HepG2 (cell line): Measurements from ENCODE around the gene ST14. TPM values are rescaled to one million over a fixed set of nuclear protein-coding genes. Genes with fewer than 3 reads are reported as not detected.

ENCODE experiments used
- ATAC-seq: fragments of 200-7000 bp; cut with Tn5 transposase; 3 replicates; pipeline ENCODE4 v1.9.1; 2020; ENCODE audit warnings: mild to moderate bottlenecking, moderate library complexity
- BruUV-seq: library from RNA; stranded (reverse); fragments of 400-500 nt; replicated peaks from 2 replicates; lab custom pipeline; 2021; lab: Mats Ljungman, UMichigan
- CTCF ChIA-PET: fragments of 300-600 bp; formaldehyde crosslinking; extraction: SDS; loops from one replicate; lab custom pipeline; 2021; ENCODE audit warnings: low total read pairs, inconsistent platforms, low intra/inter-chr PET ratio; lab: Yijun Ruan, JAX
- POLR2A ChIA-PET: fragments of 350-600 bp; sonication (Branson Sonifier 250); formaldehyde crosslinking; loops from one replicate; lab custom pipeline; 2020; ENCODE audit warnings: antibody characterized with exemption, inconsistent platforms; lab: Yijun Ruan, JAX
- DNase-seq: peaks from one replicate; pipeline ENCODE4 v3.0.0-alpha.2; 2015; ENCODE audit warnings: low spot score
- FAIRE-seq: peaks from 3 replicates; lab custom pipeline; 2011; peaks lifted over from hg19 to GRCh38; lab: Jason Lieb, UNC
- H2AFZ ChIP-seq: one replicate; pipeline ENCODE4 v1.6.1; 2011; ENCODE audit warnings: low read length, inconsistent platforms
- H3K27ac ChIP-seq: fragments of 300-600 bp; 3 replicates; pipeline ENCODE4 v1.8.0; 2011; ENCODE audit warnings: mixed run types, mild to moderate bottlenecking, mixed read lengths, low read length, inconsistent platforms; ENCODE audit not compliant: insufficient read depth; ENCODE audit errors: extremely low read length
- H3K27me3 ChIP-seq, 2 experiments: fragments of 200-600 bp in 1 of 2; 2 replicates in 1 of 2; 3 replicates in 1 of 2; pipeline versions ENCODE4 v1.6.0 to v1.8.0; 2011; ENCODE audit warnings: low read length in 2 of 2, mild to moderate bottlenecking in 2 of 2, moderate library complexity in 2 of 2, inconsistent platforms in 1 of 2; ENCODE audit not compliant: insufficient read depth in 2 of 2, control insufficient read depth in 1 of 2
- H3K36me3 ChIP-seq, 2 experiments: fragments of 200-600 bp in 1 of 2; replicated peaks in 1 of 2; 2 replicates in 1 of 2; 3 replicates in 1 of 2; pipeline versions ENCODE4 v1.5.1 to v1.8.0; 2011; ENCODE audit warnings: low read length in 2 of 2, inconsistent platforms in 1 of 2; ENCODE audit not compliant: insufficient read depth in 2 of 2, control insufficient read depth in 1 of 2
- H3K4me1 ChIP-seq: 2 replicates; pipeline ENCODE4 v1.5.1; 2012; ENCODE audit warnings: low read length, inconsistent platforms; ENCODE audit not compliant: insufficient read depth
- H3K4me2 ChIP-seq: 2 replicates; pipeline ENCODE4 v1.6.0; 2011; ENCODE audit warnings: low read depth, low read length, inconsistent platforms
- H3K4me3 ChIP-seq, 3 experiments: fragments of 200-600 bp in 1 of 3; sonication (generic), shearing (Covaris generic) in 1 of 3; replicated peaks in 1 of 3; 2 replicates each; pipeline ENCODE4 v1.5.1; 2011 to 2016; ENCODE audit warnings: low read length in 3 of 3, inconsistent platforms in 2 of 3, low read depth in 2 of 3, mild to moderate bottlenecking in 2 of 3, control low read depth in 1 of 3, mixed read lengths in 1 of 3; ENCODE audit not compliant: insufficient read depth in 1 of 3
- H3K79me2 ChIP-seq: one replicate; pipeline ENCODE4 v1.6.1; 2011; ENCODE audit warnings: low read length, inconsistent platforms; ENCODE audit not compliant: insufficient read depth
- H3K9ac ChIP-seq: 2 replicates; pipeline ENCODE4 v1.6.0; 2011; ENCODE audit warnings: mild to moderate bottlenecking, low read depth, low read length, inconsistent platforms; ENCODE audit not compliant: insufficient read depth
- H3K9me3 ChIP-seq: 2 replicates; pipeline ENCODE4 v1.5.1; 2012; ENCODE audit warnings: mild to moderate bottlenecking, low read length
- H4K20me1 ChIP-seq: 2 replicates; pipeline ENCODE4 v1.6.0; 2011; ENCODE audit warnings: inconsistent platforms, mild to moderate bottlenecking, low read length, moderate library complexity; ENCODE audit not compliant: insufficient read depth
- KDM2A ChIP-seq: sonication (generic); formaldehyde crosslinking; IDR thresholded peaks from 2 replicates; pipeline ENCODE4 v1.4.0; 2020; ENCODE audit warnings: low read depth, missing genetic modification reagents, borderline replicate concordance
- KLF11 ChIP-seq: IDR thresholded peaks from 2 replicates; pipeline ENCODE4 v1.6.1; 2016; ENCODE audit warnings: missing compliant biosample characterization
- NCOA1 ChIP-seq: sonication (generic); formaldehyde crosslinking; IDR thresholded peaks from 2 replicates; pipeline ENCODE4 v1.9.0; 2021; ENCODE audit warnings: missing genetic modification reagents
- NRL ChIP-seq: sonication (generic); formaldehyde crosslinking; IDR thresholded peaks from 2 replicates; pipeline ENCODE4 v1.5.0; 2020; ENCODE audit warnings: missing genetic modification reagents, mild to moderate bottlenecking, moderate library complexity, borderline replicate concordance
- PRPF4 ChIP-seq: fragments of 200-400 bp; formaldehyde crosslinking; IDR thresholded peaks from 2 replicates; pipeline ENCODE4 v1.6.1; 2016; ENCODE audit warnings: low read length, low read depth; ENCODE audit not compliant: poor library complexity, severe bottlenecking
- SUZ12 ChIP-seq: fragments of 150-350 bp; IDR thresholded peaks from 2 replicates; pipeline ENCODE4 v1.6.1; 2014; ENCODE audit warnings: low read depth, low read length
- ZHX1 ChIP-seq: sonication (generic); formaldehyde crosslinking; IDR thresholded peaks from 2 replicates; pipeline ENCODE4 v1.8.1; 2022; ENCODE audit warnings: low read depth, mild to moderate bottlenecking, missing genetic modification reagents
- ZNF460 ChIP-seq: sonication (generic); formaldehyde crosslinking; IDR thresholded peaks from 2 replicates; pipeline ENCODE4 v1.5.1; 2020; ENCODE audit warnings: missing genetic modification reagents, mild to moderate bottlenecking, borderline replicate concordance
- ZNF563 ChIP-seq: sonication (generic); formaldehyde crosslinking; IDR thresholded peaks from 2 replicates; pipeline ENCODE4 v1.8.0; 2022; ENCODE audit warnings: mild to moderate bottlenecking, moderate library complexity, missing genetic modification reagents
- ZNF639 ChIP-seq: conservative IDR thresholded peaks from 2 replicates; pipeline ENCODE4 v1.6.1; 2018; ENCODE audit warnings: missing genetic modification reagents
- ZNF747 ChIP-seq: sonication (generic); formaldehyde crosslinking; IDR thresholded peaks from 2 replicates; pipeline ENCODE4 v1.8.1; 2023; ENCODE audit warnings: missing genetic modification reagents, mild to moderate bottlenecking, borderline replicate concordance
- WGBS: methylation state at CpG from one replicate; pipeline ENCODE4 v1.1.6; 2017; ENCODE audit warnings: low lambda C conversion rate; 5-methylcytosine and 5-hydroxymethylcytosine counted together
- in situ Hi-C: cut with HindIII; loops from 2 replicates; pipeline ENCODE4 v1.10.0; 2017; ENCODE audit warnings: low pct_unique_long_range_greater_than_20kb; ENCODE audit not compliant: extremely low pct_ligation_motif_present
- intact Hi-C: fragments of 100-400 bp; cut with micrococcal nuclease; formaldehyde crosslinking; loops from one replicate; pipeline ENCODE4 v1.10.0; 2022; ENCODE audit not compliant: unreplicated experiment
- polyA plus RNA-seq, 8 experiments: library from polyadenylated mRNA; depleted of rRNA in 3 of 8; stranded (reverse) in 7 of 8; unstranded in 1 of 8; fragments of >200 nt; fragmentation: Illumina TruSeq in 4 of 8; extraction: Trizol in 4 of 8; gene quantifications; 2 replicates each; pipeline versions ENCODE4 v1.2.1 to v1.2.3, GENCODE V29; 2011 to 2016; ENCODE audit warnings: low read depth in 4 of 8, missing spikeins in 1 of 8, mixed read lengths in 1 of 8; ENCODE audit not compliant: insufficient read depth in 1 of 8
- total RNA-seq, 5 experiments: library from RNA; depleted of rRNA; stranded (reverse); fragments of >200 nt; fragmentation: Illumina TruSeq; extraction: Trizol; gene quantifications; 2 replicates each; pipeline ENCODE4 v1.2.3, GENCODE V29; 2016; ENCODE audit warnings: low read depth in 1 of 5

ST14 gene
- total and polyA plus RNA-seq, 2 of the 13 experiments (the other 11 are each of a cell fraction or from before 2014, with no cell fraction given) = 0.88 to 1.4 TPM

- FAIRE-seq (no peak), DNase-seq (no peak), ATAC-seq (no peak)
- no TSS peak for BruUV-seq
- intact Hi-C loops = no loop called here
- Histone ChIP-seq H3K4me3 (no peak overlapping the region), H3K9me3 (no peaks in the 10 kb centered on the region), H3K4me2 (no peak overlapping the region), H3K36me3 (peaks cover 14 to 59% of the 10 kb centered on the region in 2 experiments), H4K20me1 (peaks cover 5% of the 10 kb centered on the region), H3K9ac (no peak overlapping the region), H3K4me1 (peaks cover 19% of the 10 kb centered on the region), H3K27me3 (no peaks in the 10 kb centered on the region), H2AFZ (no peak overlapping the region), H3K27ac (no peak overlapping the region), H3K79me2 (peaks cover 51% of the 10 kb centered on the region)
- 95% methylated on average over 7 of the region's 7 CpGs for WGBS
- ChIA-PET POLR2A (interaction anchor here (1.1 kb wide), 1 partner anchor 107 kb away, joined by 3 read pairs; no protein-coding TSS in a partner anchor), CTCF (no interaction called here)
- in situ Hi-C loops = no loop called here
- TF ChIP-seq ZNF460 (CRISPR knock-in tag) (no peak), KDM2A (CRISPR knock-in tag) (no peak), NRL (CRISPR knock-in tag) (no peak), KLF11 (no peak), ZNF747 (CRISPR knock-in tag) (no peak), PRPF4 (no peak), SUZ12 (no peak), ZNF639 (CRISPR knock-in tag) (no peak), ZHX1 (CRISPR knock-in tag) (no peak), NCOA1 (CRISPR knock-in tag) (no peak), ZNF563 (CRISPR knock-in tag) (no peak)
These were observed 49.1 kb upstream of the ST14 start for GRCh38 chr11:130110339-130111108.
